HG02759 (cell line): Measurements from ENCODE around the gene KCNK18.

Experiments used
- ATAC-seq: cut with Tn5 transposase; IDR thresholded peaks from one replicate; pipeline ENCODE4 v1.9.1; 2021; ENCODE audit warnings: mild to moderate bottlenecking, moderate library complexity; ENCODE audit not compliant: unreplicated experiment

The KCNK18 gene

GRCh38 chr10:117248750-117249465 lies 51.6 kb downstream of the KCNK18 start:
- ATAC-seq: no peak

- no peak for ATAC-seq
Measured at GRCh38 chr10:117249493-117250093, 52.3 kb downstream of the KCNK18 start.

GRCh38 chr10:117250411-117250810 lies 53.1 kb downstream of the KCNK18 start:
- no peak for ATAC-seq

- ATAC-seq: no peak
Measured at GRCh38 chr10:117253908-117254307, 56.6 kb downstream of the KCNK18 start.

- no peak for ATAC-seq
Measured at GRCh38 chr10:117254338-117254737, 57.0 kb downstream of the KCNK18 start.

- ATAC-seq: no peak
Measured at GRCh38 chr10:117254774-117255735, 57.8 kb downstream of the KCNK18 start.

GRCh38 chr10:117255835-117256460 lies 58.7 kb downstream of the KCNK18 start:
- ATAC-seq: no peak

- no peak for ATAC-seq
Measured at GRCh38 chr10:117256910-117257309, 59.6 kb downstream of the KCNK18 start.

GRCh38 chr10:117257721-117258120 lies 60.4 kb downstream of the KCNK18 start:
- no peak for ATAC-seq

- ATAC-seq: no peak
Measured at GRCh38 chr10:117259279-117259678, 62.0 kb downstream of the KCNK18 start.
